ENCODE data around the gene RB1. TPM values are rescaled to one million over a fixed set of nuclear protein-coding genes. Genes with fewer than 3 reads are reported as not detected.
A peak's percentile ranks its signal among the peaks of the same experiment; 100 is the strongest.

The RB1 gene
- total and polyA plus RNA-seq, 3 experiments from 2014 or later, result 16.8 to 38.9 (median 38.2) TPM

GRCh38 chr13:48501705-48502104 lies 198.2 kb downstream of the RB1 start:
- H3K9me3 Mint-ChIP-seq, result no peaks in the 10 kb centered on the region
- POLR2A ChIA-PET, result no interaction called here
- Histone ChIP-seq H3K27me3 (ENCODE audit: insufficient read depth, low read length, poor library complexity, severe bottlenecking) (no peaks in the 10 kb centered on the region), H3K27ac (ENCODE audit: low read depth, low read length) (no peak overlapping the region), H3K9me3 (ENCODE audit: low read length) (no peaks in the 10 kb centered on the region), H3K36me3 (ENCODE audit: insufficient read depth, low read length) (no peaks in the 10 kb centered on the region), H3K4me3 (ENCODE audit: low read length) (no peak overlapping the region), H3K4me1 (ENCODE audit: insufficient read depth, low read length) (peaks cover 43% of the 10 kb centered on the region)
- no peaks in the 10 kb centered on the region for H3K27me3 Mint-ChIP-seq
- H3K4me3 Mint-ChIP-seq, result no peak overlapping the region
- DNase-seq, result no peak
- CTCF ChIA-PET, result interaction anchor here (0.9 to 1.7 kb wide), 3 partner anchors 30 to 39 kb away, joined by 3 read pairs; no protein-coding TSS in a partner anchor
- peak overlapping the region in 2 of 8 donors; percentile 16 to 62 for H3K27ac Mint-ChIP-seq
- H3K36me3 Mint-ChIP-seq, result peaks cover 0 to 2% (median 2%) of the 10 kb centered on the region in 3 donors
- peaks cover 59 to 67% (median 66%) of the 10 kb centered on the region in 3 donors for H3K4me1 Mint-ChIP-seq

DNA sequence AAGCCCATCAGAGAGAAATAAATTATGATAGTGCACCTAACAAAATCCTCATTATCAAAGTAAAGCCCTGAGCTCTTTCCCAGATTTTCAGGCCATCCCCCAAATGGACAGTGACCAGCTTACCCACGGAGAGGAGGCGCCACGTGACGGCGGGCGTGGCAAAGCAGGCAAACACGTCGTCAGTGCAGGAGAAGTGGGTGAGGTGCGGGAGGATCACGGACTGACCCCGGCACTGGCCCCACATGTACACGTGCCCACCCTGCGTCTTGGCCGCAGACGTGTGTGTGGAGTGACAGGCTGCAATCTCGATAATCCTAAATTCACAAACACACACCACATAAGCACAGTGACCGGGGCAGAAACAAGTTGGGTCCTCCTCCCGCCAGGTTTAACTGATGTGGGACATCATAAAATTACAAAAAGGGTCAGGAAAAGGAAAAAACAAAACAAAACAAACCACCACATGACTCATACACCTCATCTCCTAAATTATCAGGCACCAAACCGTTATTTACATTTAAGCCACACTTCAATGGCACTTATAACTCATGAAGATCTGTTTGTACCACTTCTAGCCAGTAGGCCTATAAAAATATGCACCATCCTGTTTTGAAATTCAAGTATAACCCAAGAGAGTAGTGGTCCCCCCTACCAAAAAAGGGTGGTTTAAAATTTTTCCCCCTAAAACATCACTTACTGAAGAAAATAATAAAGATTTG lies 199.2 kb downstream of the RB1 start:
- DNase-seq, result no peak
- POLR2A ChIA-PET, result no interaction called here
- peaks cover 53 to 77% (median 76%) of the 10 kb centered on the region in 3 donors for H3K4me1 Mint-ChIP-seq
- CTCF ChIA-PET, result interaction anchor here (1.5 kb wide), 1 partner anchor 40 kb away, joined by 3 read pairs; no protein-coding TSS in a partner anchor
- no peaks in the 10 kb centered on the region for H3K36me3 ChIP-seq (ENCODE audit: insufficient read depth, low read length)
- no peak overlapping the region for H3K4me3 Mint-ChIP-seq
- H3K9me3 ChIP-seq (ENCODE audit: low read length), result no peaks in the 10 kb centered on the region
- H3K27me3 Mint-ChIP-seq, result no peaks in the 10 kb centered on the region
- peak overlapping the region in 2 of 8 donors; percentile 8 to 79 for H3K27ac Mint-ChIP-seq
- H3K36me3 Mint-ChIP-seq, result peaks cover 0 to 2% (median 2%) of the 10 kb centered on the region in 3 donors
- H3K9me3 Mint-ChIP-seq, result no peaks in the 10 kb centered on the region
- no peaks in the 10 kb centered on the region for H3K27me3 ChIP-seq (ENCODE audit: insufficient read depth, low read length, poor library complexity, severe bottlenecking)
- no peak overlapping the region for H3K27ac ChIP-seq (ENCODE audit: low read depth, low read length)
- H3K4me3 ChIP-seq (ENCODE audit: low read length), result no peak overlapping the region
- H3K4me1 ChIP-seq (ENCODE audit: insufficient read depth, low read length), result peaks cover 40% of the 10 kb centered on the region

DNA sequence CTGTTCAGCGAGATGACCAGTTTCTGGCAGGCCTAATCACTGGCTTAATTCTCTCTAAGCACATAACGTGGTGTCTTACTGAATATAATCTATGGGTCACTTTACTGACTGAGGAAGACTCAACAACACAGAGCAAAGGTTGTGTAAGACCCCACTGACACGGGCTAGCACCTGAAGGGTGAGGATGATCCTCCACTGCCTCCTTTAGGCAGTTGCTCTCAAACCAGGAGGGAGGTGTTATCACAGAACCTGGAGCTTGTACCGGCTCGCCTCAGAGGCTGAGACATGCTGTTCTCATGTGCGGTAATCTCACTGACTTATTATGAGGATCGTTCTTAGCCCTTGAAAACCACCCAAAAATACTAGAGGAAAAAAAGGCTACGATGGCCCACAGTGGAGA lies 201.1 kb downstream of the RB1 start:
- no peaks in the 10 kb centered on the region for H3K27me3 ChIP-seq (ENCODE audit: insufficient read depth, low read length, poor library complexity, severe bottlenecking)
- no peaks in the 10 kb centered on the region for H3K36me3 ChIP-seq (ENCODE audit: insufficient read depth, low read length)
- no peaks in the 10 kb centered on the region for H3K9me3 ChIP-seq (ENCODE audit: low read length)
- H3K36me3 Mint-ChIP-seq, result peaks cover 0 to 2% (median 0%) of the 10 kb centered on the region in 3 donors
- H3K4me1 Mint-ChIP-seq, result peaks cover 44 to 67% (median 64%) of the 10 kb centered on the region in 3 donors
- peak overlapping the region; percentile 1 to 96 (median 79) for H3K27ac Mint-ChIP-seq
- POLR2A ChIA-PET, result interaction anchor here (0.6 to 1.7 kb wide), 3 partner anchors 28 to 76 kb away, joined by 3 to 27 read pairs (median 3); partner anchors contain the start of gene RCBTB2
- peak overlapping the region in 3 of 7 donors; percentile 30 to 77 (median 62) for H3K4me3 Mint-ChIP-seq
- H3K27ac ChIP-seq (ENCODE audit: low read depth, low read length), result no peak overlapping the region
- peak overlapping the region; percentile 42 for H3K4me3 ChIP-seq (ENCODE audit: low read length)
- CTCF ChIA-PET, result interaction anchor here (0.9 to 1.9 kb wide), 10 partner anchors 11 to 171 kb away, joined by 3 to 7 read pairs (median 5); partner anchors contain the start of gene RCBTB2
- no peaks in the 10 kb centered on the region for H3K9me3 Mint-ChIP-seq
- H3K27me3 Mint-ChIP-seq, result no peaks in the 10 kb centered on the region
- H3K4me1 ChIP-seq (ENCODE audit: insufficient read depth, low read length), result peaks cover 39% of the 10 kb centered on the region
- DNase-seq, result no peak

DNA sequence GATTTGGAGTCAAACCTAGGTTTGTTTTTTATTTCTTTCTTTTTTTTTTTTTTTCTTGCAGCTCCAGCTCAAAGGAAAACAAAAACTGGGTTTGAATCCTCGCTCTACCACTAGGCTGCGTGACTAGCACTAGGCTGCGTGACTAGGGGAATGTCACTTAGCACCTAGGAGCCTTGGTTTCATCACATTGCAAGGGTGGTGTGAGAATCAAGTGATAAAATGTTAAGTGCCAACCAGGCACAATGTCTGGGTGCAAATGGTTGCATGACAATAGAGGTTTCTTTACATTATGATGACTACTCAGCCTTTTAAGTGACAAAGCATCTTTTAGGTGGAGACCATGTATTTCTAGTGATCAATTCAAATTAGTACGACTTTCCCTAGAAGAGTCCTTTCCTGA lies 201.5 kb downstream of the RB1 start:
- CTCF ChIA-PET, result interaction anchor here (0.9 to 1.9 kb wide), 12 partner anchors 11 to 171 kb away, joined by 3 to 7 read pairs (median 4); partner anchors contain the start of gene RCBTB2
- Histone ChIP-seq H3K4me3 (ENCODE audit: low read length) (peak overlapping the region; percentile 42), H3K36me3 (ENCODE audit: insufficient read depth, low read length) (no peaks in the 10 kb centered on the region), H3K4me1 (ENCODE audit: insufficient read depth, low read length) (peaks cover 39% of the 10 kb centered on the region), H3K9me3 (ENCODE audit: low read length) (no peaks in the 10 kb centered on the region), H3K27ac (ENCODE audit: low read depth, low read length) (peak overlapping the region; percentile 36), H3K27me3 (ENCODE audit: insufficient read depth, low read length, poor library complexity, severe bottlenecking) (no peaks in the 10 kb centered on the region)
- Mint-ChIP-seq H3K27me3 (no peaks in the 10 kb centered on the region), H3K9me3 (no peaks in the 10 kb centered on the region), H3K4me3 (peak overlapping the region; percentile 20 to 78 (median 74)), H3K27ac (peak overlapping the region; percentile 79 to 96 (median 94)), H3K4me1 (peaks cover 46 to 70% (median 67%) of the 10 kb centered on the region in 3 donors), H3K36me3 (peaks cover 0 to 3% (median 0%) of the 10 kb centered on the region in 3 donors)
- DNase-seq, result peak in 2 of 5 donors; percentile 42 to 69
- POLR2A ChIA-PET, result interaction anchor here (0.6 to 1.7 kb wide), 6 partner anchors 12 to 75 kb away, joined by 3 to 27 read pairs (median 5); partner anchors contain the start of gene RCBTB2

DNA sequence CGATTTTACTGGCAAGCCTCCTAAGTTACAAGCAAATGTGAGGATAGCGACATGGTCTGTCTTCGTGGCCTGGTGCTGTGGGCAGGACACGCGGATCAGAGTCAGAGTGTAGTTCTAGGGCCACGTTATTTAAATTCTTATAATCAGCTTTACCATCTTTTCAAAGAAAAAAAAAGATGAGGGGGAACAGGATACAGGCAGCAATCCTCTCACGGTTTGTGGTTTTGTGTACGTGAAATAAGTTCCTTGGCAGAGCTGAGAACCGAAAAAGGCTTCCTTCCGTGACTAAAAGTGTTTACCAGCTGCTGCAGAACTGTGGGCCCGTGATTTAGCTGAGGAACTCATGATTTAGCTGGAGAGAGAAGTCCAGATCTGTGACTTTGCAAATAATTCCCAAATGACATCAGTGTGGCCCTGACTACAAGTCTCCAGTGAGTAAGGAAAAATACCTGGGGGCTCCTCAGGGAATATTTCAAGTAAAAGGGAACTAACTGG lies 202.1 kb downstream of the RB1 start:
- POLR2A ChIA-PET, result interaction anchor here (0.7 to 1.7 kb wide), 8 partner anchors 12 to 80 kb away, joined by 3 to 27 read pairs (median 4); partner anchors contain the start of gene RCBTB2
- Mint-ChIP-seq H3K4me1 (peaks cover 47 to 73% (median 71%) of the 10 kb centered on the region in 3 donors), H3K9me3 (no peaks in the 10 kb centered on the region), H3K27ac (peak overlapping the region; percentile 79 to 96 (median 94)), H3K4me3 (peak overlapping the region; percentile 20 to 78 (median 74)), H3K36me3 (peaks cover 0 to 4% (median 1%) of the 10 kb centered on the region in 3 donors), H3K27me3 (peaks cover 0 to 2% of the 10 kb centered on the region in 2 donors)
- peak overlapping the region; percentile 46 for H3K4me3 ChIP-seq (ENCODE audit: low read length)
- DNase-seq, result peak; percentile 18 to 78 (median 73)
- peaks cover 39% of the 10 kb centered on the region for H3K4me1 ChIP-seq (ENCODE audit: insufficient read depth, low read length)
- CTCF ChIA-PET, result interaction anchor here (0.8 to 1.9 kb wide), 12 partner anchors 12 to 139 kb away, joined by 3 to 7 read pairs (median 4); partner anchors contain the start of gene RCBTB2
- H3K27me3 ChIP-seq (ENCODE audit: insufficient read depth, low read length, poor library complexity, severe bottlenecking), result no peaks in the 10 kb centered on the region
- no peaks in the 10 kb centered on the region for H3K9me3 ChIP-seq (ENCODE audit: low read length)
- H3K27ac ChIP-seq (ENCODE audit: low read depth, low read length), result peak overlapping the region; percentile 36
- no peaks in the 10 kb centered on the region for H3K36me3 ChIP-seq (ENCODE audit: insufficient read depth, low read length)

DNA sequence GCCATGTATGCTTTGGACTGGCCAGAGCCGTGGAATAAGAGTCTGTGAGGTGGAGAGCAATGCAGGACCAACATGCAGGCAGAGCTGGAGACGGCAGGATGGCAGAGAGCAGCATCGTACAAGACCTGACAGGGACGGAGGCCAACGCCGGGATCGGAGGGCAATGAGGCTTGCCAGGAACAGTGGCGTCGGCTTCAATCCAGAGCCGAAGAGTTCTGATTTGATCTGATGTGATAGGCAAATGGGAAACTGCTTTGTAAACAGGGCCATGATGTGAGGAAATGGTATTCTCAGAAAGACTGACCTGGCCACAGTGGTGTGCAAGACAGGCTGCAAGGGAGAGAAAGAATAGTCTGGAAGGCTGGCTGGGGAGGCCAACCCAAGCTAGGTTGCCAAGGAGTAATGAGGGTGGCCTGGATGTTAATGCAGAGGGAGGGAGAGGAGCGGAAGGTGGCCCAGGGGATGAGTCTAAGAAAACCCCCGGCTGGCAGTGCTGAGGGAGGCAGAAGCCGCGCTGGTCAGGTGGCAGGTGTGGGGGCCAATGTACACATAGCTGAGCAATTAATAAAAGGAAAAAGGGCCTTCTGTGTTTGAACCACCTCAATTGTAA lies 202.6 kb downstream of the RB1 start:
- no peaks in the 10 kb centered on the region for H3K9me3 Mint-ChIP-seq
- no peaks in the 10 kb centered on the region for H3K27me3 ChIP-seq (ENCODE audit: insufficient read depth, low read length, poor library complexity, severe bottlenecking)
- H3K4me1 Mint-ChIP-seq, result peaks cover 42 to 70% (median 68%) of the 10 kb centered on the region in 3 donors
- no peak for DNase-seq
- H3K4me3 ChIP-seq (ENCODE audit: low read length), result peak overlapping the region; percentile 46
- H3K36me3 Mint-ChIP-seq, result peaks cover 0 to 3% (median 3%) of the 10 kb centered on the region in 3 donors
- H3K27me3 Mint-ChIP-seq, result peaks cover 0 to 2% of the 10 kb centered on the region in 2 donors
- no peak overlapping the region for H3K27ac ChIP-seq (ENCODE audit: low read depth, low read length)
- ChIA-PET CTCF (interaction anchor here (0.8 to 1.9 kb wide), 8 partner anchors 12 to 140 kb away, joined by 3 to 7 read pairs (median 3); no protein-coding TSS in a partner anchor), POLR2A (interaction anchor here (0.7 to 1.7 kb wide), 8 partner anchors 12 to 80 kb away, joined by 3 to 27 read pairs (median 4); partner anchors contain the start of gene RCBTB2)
- peaks cover 39% of the 10 kb centered on the region for H3K4me1 ChIP-seq (ENCODE audit: insufficient read depth, low read length)
- H3K27ac Mint-ChIP-seq, result peak overlapping the region; percentile 79 to 96 (median 92)
- no peaks in the 10 kb centered on the region for H3K36me3 ChIP-seq (ENCODE audit: insufficient read depth, low read length)
- H3K4me3 Mint-ChIP-seq, result peak overlapping the region; percentile 20 to 78 (median 74)
- H3K9me3 ChIP-seq (ENCODE audit: low read length), result no peaks in the 10 kb centered on the region

GRCh38 chr13:48507021-48507420 lies 203.5 kb downstream of the RB1 start:
- no peaks in the 10 kb centered on the region for H3K9me3 Mint-ChIP-seq
- peaks cover 39% of the 10 kb centered on the region for H3K4me1 ChIP-seq (ENCODE audit: insufficient read depth, low read length)
- no peaks in the 10 kb centered on the region for H3K27me3 ChIP-seq (ENCODE audit: insufficient read depth, low read length, poor library complexity, severe bottlenecking)
- no peak overlapping the region for H3K4me3 Mint-ChIP-seq
- H3K4me1 Mint-ChIP-seq, result peaks cover 38 to 66% (median 63%) of the 10 kb centered on the region in 3 donors
- H3K36me3 ChIP-seq (ENCODE audit: insufficient read depth, low read length), result no peaks in the 10 kb centered on the region
- DNase-seq, result no peak
- H3K9me3 ChIP-seq (ENCODE audit: low read length), result no peaks in the 10 kb centered on the region
- POLR2A ChIA-PET, result no interaction called here
- no peak overlapping the region for H3K4me3 ChIP-seq (ENCODE audit: low read length)
- H3K27ac ChIP-seq (ENCODE audit: low read depth, low read length), result no peak overlapping the region
- H3K27me3 Mint-ChIP-seq, result peaks cover 0 to 2% of the 10 kb centered on the region in 2 donors
- peaks cover 0 to 11% (median 10%) of the 10 kb centered on the region in 3 donors for H3K36me3 Mint-ChIP-seq
- CTCF ChIA-PET, result interaction anchor here (0.5 to 0.9 kb wide), 2 partner anchors 14 to 97 kb away, joined by 3 to 4 read pairs; no protein-coding TSS in a partner anchor
- peak overlapping the region in 5 of 8 donors; percentile 32 to 96 (median 92) for H3K27ac Mint-ChIP-seq
